Measurements from ENCODE around the gene EDAR.

- TF ChIP-seq CTCF (IDR thresholded peaks at IDR 0.05) (no peak), POLR2A (IDR thresholded peaks at IDR 0.05) (no peak)
Observed at GRCh38 chr2:108993095-108993937, 4.3 kb upstream of the EDAR start.
